ENCODE results near the gene CABLES1.

Gene CABLES1

DNA sequence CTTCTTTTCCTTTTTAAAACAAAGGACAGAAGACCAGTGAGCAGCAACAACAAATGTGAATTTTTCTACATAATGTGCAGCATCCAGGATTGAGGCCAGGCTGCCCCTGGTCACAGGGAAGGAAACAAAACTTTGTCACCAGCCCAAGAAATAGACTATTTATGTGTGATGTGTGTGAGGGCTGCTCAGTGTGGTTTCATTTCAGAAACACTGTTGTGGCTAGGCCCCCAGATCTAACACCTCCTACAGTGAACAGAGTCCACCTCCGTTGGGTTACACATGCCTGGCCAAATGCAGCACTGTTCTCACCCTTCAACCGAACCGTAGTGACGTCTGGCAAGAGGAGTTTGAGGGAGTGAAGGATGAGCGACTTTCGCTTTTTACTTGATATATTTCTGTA, 171.5 kb downstream of the CABLES1 start:
- DNase-seq (ENCODE audit: low read depth) = no peak

DNA sequence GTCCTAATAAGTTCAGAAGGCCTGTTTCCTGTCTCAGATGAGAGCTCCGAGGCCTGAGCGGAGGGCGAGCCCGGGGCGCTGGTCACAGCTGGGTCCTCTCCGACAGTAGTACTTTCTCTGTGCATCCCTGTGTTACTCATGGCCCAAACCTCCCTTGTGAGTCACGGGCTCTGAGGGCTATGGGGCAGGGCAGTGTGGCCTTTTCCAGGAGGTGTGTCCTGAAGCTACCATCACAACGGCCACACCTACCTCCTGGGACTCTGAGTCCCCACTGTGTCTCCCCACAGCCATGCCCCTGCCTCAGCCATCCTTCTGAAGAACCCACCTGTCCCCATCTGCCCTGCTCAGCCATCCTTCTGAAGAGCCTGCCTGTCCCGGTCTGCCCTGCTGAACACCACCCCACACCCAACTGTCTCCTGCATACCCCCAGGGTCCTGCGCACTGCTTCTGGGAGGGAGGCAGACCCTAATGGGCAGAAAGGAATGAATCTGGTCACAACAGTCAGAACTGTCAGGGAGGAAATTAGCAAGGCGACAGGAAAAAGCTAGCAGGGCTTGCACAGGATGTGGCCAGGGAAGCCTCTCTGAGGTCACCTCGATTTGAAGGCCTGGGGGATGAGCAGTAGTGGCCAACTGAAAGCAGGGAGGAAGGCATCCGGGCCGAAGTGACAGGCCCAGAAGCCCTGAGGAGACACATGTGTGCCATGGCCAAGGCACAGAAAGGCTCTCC, 172.4 kb downstream of the CABLES1 start:
- DNase-seq (ENCODE audit: low read depth) = no peak

Data from stimulated activated CD4-positive, alpha-beta T cell treated with anti-CD3 and anti-CD28 coated beads, Interleukin-2, amount 100 ng/mL, for 4 hours (primary cell).